CD4-positive, alpha-beta T cell treated with Interleukin-6 for 4 hours (primary cell): ENCODE measurements around the gene TCHHL1.

ENCODE experiments used
- DNase-seq: peaks from one replicate; pipeline ENCODE4 v3.0.0-alpha.2; 2020; ENCODE audit warnings: mixed read lengths

The TCHHL1 gene

GRCh38 chr1:152089014-152089674, at the start of gene TCHHL1:
Gene TCHHL1 (minus strand): TSS chr1:152089064. CDS start chr1:152088143, 921 bp downstream.
- DNase-seq = no peak

- no peak for DNase-seq
Measured at GRCh38 chr1:152137215-152137614, 48.4 kb upstream of the TCHHL1 start.

- DNase-seq = no peak
Measured at GRCh38 chr1:152130186-152130585, 41.3 kb upstream of the TCHHL1 start.

GRCh38 chr1:152127673-152128072, 38.8 kb upstream of the TCHHL1 start:
- DNase-seq = no peak

GRCh38 chr1:152125834-152126443, 37.1 kb upstream of the TCHHL1 start:
- no peak for DNase-seq

- DNase-seq = no peak
Measured at GRCh38 chr1:152118915-152119314, 30.1 kb upstream of the TCHHL1 start.

GRCh38 chr1:152115344-152115743, 26.5 kb upstream of the TCHHL1 start, which contains the start of gene TCHH:
Gene TCHH (minus strand): TSS chr1:152115444. CDS start chr1:152114080, 1,364 bp downstream.
- DNase-seq = no peak

GRCh38 chr1:152112885-152113432, 24.1 kb upstream of the TCHHL1 start:
- no peak for DNase-seq

GRCh38 chr1:152112101-152112884, 23.4 kb upstream of the TCHHL1 start:
- no peak for DNase-seq

GRCh38 chr1:152111515-152111968, 22.7 kb upstream of the TCHHL1 start:
- DNase-seq = no peak

- DNase-seq = peak; percentile 19
Measured at GRCh38 chr1:152110860-152111514, 22.1 kb upstream of the TCHHL1 start.

GRCh38 chr1:152110365-152110859, 21.5 kb upstream of the TCHHL1 start:
- peak; percentile 34 for DNase-seq

- no peak for DNase-seq
Measured at GRCh38 chr1:152109998-152110294, 21.1 kb upstream of the TCHHL1 start.

- no peak for DNase-seq
Measured at GRCh38 chr1:152109231-152109997, 20.6 kb upstream of the TCHHL1 start.

- DNase-seq = no peak
Measured at GRCh38 chr1:152108882-152109222, 20.0 kb upstream of the TCHHL1 start.

GRCh38 chr1:152107984-152108881, 19.4 kb upstream of the TCHHL1 start:
- DNase-seq = no peak

GRCh38 chr1:152107031-152107983, 18.4 kb upstream of the TCHHL1 start:
- no peak for DNase-seq

GRCh38 chr1:152104854-152105253, 16.0 kb upstream of the TCHHL1 start:
- DNase-seq = no peak

- DNase-seq = no peak
Measured at GRCh38 chr1:152096931-152097330, 8.1 kb upstream of the TCHHL1 start.

GRCh38 chr1:152086760-152087159, 2.1 kb downstream of the TCHHL1 start:
- no peak for DNase-seq
